Muscle of leg (tissue), 11 donors: ENCODE measurements around the gene TENT4A. TPM values are rescaled to one million over a fixed set of nuclear protein-coding genes. Genes with fewer than 3 reads are reported as not detected.

ENCODE experiments used
- DNase-seq: peaks from one replicate; pipeline ENCODE4 v3.0.0; 2013
- H3K27ac ChIP-seq: one replicate; pipeline ENCODE4 v1.5.1; 2013; ENCODE audit warnings: mild to moderate bottlenecking, low read length, control low read depth
- H3K27me3 ChIP-seq: one replicate; pipeline ENCODE4 v1.6.1; 2013; ENCODE audit warnings: low read length; ENCODE audit not compliant: control insufficient read depth, insufficient read depth
- H3K36me3 ChIP-seq: one replicate; pipeline ENCODE4 v1.6.1; 2013; ENCODE audit warnings: low read length; ENCODE audit not compliant: control insufficient read depth, insufficient read depth
- H3K4me1 ChIP-seq: one replicate; pipeline ENCODE4 v1.6.1; 2013; ENCODE audit warnings: low read length; ENCODE audit not compliant: control insufficient read depth, insufficient read depth
- H3K4me3 ChIP-seq: one replicate; pipeline ENCODE4 v1.5.1; 2013; ENCODE audit warnings: low read length, control low read depth
- H3K9me3 ChIP-seq: replicated peaks from 2 replicates; pipeline ENCODE4 v1.6.1; 2013; ENCODE audit warnings: low read depth, low read length; ENCODE audit not compliant: control insufficient read depth
- WGBS: methylation state at CpG from one replicate; pipeline ENCODE4 v1.1.5; 2013; ENCODE audit warnings: missing lambda C conversion rate; ENCODE audit not compliant: insufficient coverage; 5-methylcytosine and 5-hydroxymethylcytosine counted together
- polyA plus RNA-seq, 8 donors: library from polyadenylated mRNA; unstranded; fragments of 120-200 nt; gene quantifications; one replicate each; pipeline versions ENCODE4 v1.2.1 to v1.2.3, GENCODE V29; 2013; ENCODE audit warnings: inconsistent platforms in 1 of 8, low replicate concordance in 1 of 8; ENCODE audit not compliant: insufficient read length in 8 of 8, insufficient read depth in 1 of 8
- total RNA-seq: library from RNA; stranded (reverse); fragments of 120-200 nt; gene quantifications from one replicate; pipeline ENCODE4 v1.2.4, GENCODE V29; 2013

The TENT4A gene
- total and polyA plus RNA-seq, 9 donors = 9.0 to 22.2 (median 16.5) TPM

DNA sequence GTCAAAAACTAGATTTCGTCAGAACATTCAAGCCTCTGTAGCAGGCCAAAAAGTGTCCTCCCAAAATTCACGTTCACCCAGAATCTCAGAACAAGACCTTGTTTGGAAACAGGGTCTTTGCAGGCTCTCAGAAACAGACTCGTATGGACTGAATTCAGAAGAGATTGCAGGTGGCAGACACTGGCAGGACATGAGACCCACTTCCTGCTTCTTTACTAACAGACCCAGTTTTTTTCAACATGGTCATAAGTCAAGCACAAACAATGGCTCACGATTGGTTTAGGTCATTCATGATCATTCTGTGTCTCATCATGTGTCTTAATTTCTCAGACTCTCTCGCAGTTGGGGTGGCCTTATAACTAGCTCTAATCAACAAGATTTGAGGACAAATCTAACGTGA lies 5.4 kb upstream of the TENT4A start:
- Histone ChIP-seq H3K27me3 (peaks cover 2% of the 10 kb centered on the region), H3K4me1 (peaks cover 14% of the 10 kb centered on the region), H3K4me3 (no peak overlapping the region), H3K36me3 (no peaks in the 10 kb centered on the region), H3K27ac (no peak overlapping the region), H3K9me3 (no peaks in the 10 kb centered on the region)
- 68% methylated on average over 2 of the region's 6 CpGs for WGBS
- no peak for DNase-seq

DNA sequence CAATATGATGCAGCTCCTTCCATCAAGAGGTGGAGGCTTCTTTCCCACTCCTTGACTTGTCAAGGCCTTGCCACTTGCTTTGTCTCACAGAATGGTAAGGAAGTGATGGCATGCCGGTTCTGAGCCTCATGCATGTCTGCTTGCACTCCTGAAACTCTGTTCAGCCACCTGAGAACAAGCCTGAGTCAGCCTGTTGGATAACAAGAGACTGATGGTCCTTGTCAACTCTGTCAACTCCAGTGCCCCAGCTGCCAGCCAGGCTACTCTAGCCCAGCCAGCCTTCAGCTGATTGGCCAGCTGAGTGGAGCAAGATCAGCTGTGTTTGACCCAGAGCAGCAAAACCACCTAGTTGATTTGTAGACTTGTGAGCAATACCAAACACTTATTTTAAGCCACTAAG lies 4.4 kb upstream of the TENT4A start:
- no peaks in the 10 kb centered on the region for H3K36me3 ChIP-seq
- no peak overlapping the region for H3K27ac ChIP-seq
- no peak overlapping the region for H3K4me3 ChIP-seq
- peaks cover 2% of the 10 kb centered on the region for H3K27me3 ChIP-seq
- no peak for DNase-seq
- no peaks in the 10 kb centered on the region for H3K9me3 ChIP-seq
- no CpG with 5 or more reads among the region's 1 CpG for WGBS
- H3K4me1 ChIP-seq = peaks cover 14% of the 10 kb centered on the region

DNA sequence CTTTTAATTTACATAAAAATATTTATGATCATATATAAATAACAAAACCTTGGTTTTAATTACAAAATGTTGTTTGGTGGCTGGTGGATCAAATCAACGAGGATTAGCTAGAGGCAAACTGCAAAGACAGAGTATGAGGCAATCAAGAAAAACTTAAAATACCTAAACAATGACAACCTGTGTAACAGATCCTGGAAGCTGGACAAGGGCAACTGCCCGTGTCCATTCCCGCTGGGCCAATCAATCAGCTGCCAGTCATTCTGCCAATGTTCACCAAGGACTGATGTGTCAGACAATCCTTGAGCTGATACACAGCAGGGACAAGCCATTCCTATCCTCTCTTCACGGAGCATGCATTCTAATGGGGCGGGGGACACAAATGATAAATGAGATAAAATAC lies 3.2 kb upstream of the TENT4A start:
- no peak overlapping the region for H3K27ac ChIP-seq
- no peak overlapping the region for H3K4me3 ChIP-seq
- WGBS = 92% methylated on average over 2 of the region's 5 CpGs
- H3K4me1 ChIP-seq = peaks cover 9% of the 10 kb centered on the region
- no peaks in the 10 kb centered on the region for H3K9me3 ChIP-seq
- no peaks in the 10 kb centered on the region for H3K36me3 ChIP-seq
- DNase-seq = no peak
- H3K27me3 ChIP-seq = peaks cover 2% of the 10 kb centered on the region

DNA sequence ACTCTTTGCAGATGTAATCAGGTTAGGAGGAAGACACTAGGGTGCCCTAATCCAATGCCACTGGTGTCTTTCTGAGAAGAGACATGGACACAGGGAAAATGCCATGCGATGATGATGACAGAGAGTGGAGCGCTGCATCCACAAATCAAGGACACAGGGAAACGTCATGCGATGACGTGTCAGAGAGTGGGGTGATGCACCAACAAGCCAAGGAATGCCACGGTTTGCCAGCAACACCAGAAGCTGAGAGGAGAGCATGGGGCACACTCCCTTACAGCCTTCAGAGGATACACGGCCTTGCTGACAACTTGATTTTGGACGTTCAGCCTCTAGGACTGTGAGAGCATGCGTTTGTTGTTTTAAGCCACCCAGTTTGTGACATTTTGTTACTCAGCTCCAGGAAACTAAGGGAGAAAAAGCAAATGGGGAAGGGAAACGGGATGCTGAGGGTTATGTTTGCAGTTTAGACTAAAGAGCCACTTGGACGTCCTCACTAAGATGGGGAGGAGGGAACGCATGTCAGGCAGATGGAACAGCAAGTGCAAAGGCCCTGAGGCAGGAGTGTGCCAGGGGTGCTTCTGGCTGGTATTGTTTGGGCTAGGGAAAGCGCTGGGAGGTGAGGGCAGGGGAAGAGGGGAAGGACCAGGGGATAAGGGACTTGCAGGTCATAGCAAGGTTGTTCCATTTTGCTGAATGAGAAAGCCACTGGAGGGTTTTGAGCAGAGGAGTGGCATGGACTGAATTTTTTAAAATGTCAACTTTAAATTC lies 2.5 kb upstream of the TENT4A start:
- peaks cover 2% of the 10 kb centered on the region for H3K27me3 ChIP-seq
- H3K9me3 ChIP-seq = no peaks in the 10 kb centered on the region
- H3K36me3 ChIP-seq = no peaks in the 10 kb centered on the region
- 80% methylated on average over 13 of the region's 13 CpGs for WGBS
- peaks cover 13% of the 10 kb centered on the region for H3K4me1 ChIP-seq
- DNase-seq = no peak
- no peak overlapping the region for H3K27ac ChIP-seq
- H3K4me3 ChIP-seq = no peak overlapping the region

DNA sequence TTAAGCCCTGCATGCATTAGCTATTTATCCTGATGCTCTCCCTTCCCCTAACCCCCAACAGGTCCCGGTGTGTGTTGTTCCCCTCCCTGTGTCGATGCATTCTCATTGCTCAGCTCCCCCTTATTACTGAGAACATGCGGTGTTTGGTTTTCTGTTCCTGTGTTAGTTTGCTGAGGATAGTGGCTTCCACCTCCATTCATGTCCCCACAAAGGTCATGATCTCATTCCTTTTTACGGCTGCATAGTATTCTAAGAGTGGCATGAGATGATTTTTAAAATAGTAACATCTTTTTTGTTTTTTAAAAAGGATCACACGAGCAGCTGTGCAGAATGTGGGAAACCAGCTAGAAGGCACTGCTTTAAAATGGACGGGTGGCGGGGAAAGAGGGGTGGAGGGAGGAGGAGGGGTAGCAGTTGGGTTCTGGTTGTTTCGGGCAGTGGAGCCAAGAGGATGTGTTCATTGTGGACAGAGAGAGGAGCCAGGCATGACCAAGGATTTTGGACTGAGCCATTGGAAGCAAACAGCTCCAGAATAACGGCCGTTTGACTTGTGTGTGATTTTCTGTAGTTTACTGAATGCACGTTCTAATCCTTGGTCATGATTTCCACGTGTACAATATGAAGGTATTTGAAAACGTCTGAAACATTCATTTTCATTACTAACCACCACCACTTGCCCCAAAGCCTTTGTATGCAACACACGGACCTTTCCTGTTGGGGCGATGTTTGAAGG lies 1.7 kb upstream of the TENT4A start:
- peaks cover 2% of the 10 kb centered on the region for H3K27me3 ChIP-seq
- peak overlapping the region; percentile 97 for H3K27ac ChIP-seq
- DNase-seq = no peak
- H3K9me3 ChIP-seq = no peaks in the 10 kb centered on the region
- peaks cover 22% of the 10 kb centered on the region for H3K4me1 ChIP-seq
- peaks cover 4% of the 10 kb centered on the region for H3K36me3 ChIP-seq
- 37% methylated on average over 5 of the region's 15 CpGs for WGBS
- H3K4me3 ChIP-seq = peak overlapping the region; percentile 72

DNA sequence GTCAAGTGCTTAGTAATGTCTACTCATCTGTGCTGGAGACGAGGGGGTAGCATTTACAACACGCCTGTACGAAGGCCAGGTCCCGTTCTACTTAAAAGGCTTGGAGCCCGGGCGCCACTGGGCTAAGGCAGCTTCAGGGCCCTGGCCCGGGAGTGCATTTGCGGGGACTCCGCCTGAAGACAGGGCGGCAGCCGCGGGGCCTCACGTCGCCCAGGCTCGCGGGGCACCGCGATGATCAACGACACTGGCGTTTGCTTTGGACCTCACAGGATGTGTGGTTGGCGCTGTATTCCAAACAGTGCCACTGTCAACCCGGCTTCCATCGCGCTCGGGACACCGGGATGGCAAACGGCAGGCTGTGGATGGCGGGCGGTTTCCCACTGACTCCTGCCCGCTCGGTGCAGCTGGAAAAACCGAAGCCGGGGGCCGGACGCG lies 1.1 kb upstream of the TENT4A start:
- H3K4me1 ChIP-seq = peaks cover 27% of the 10 kb centered on the region
- peak; percentile 61 for DNase-seq
- peak overlapping the region; percentile 72 for H3K4me3 ChIP-seq
- peaks cover 2% of the 10 kb centered on the region for H3K27me3 ChIP-seq
- peak overlapping the region; percentile 97 for H3K27ac ChIP-seq
- WGBS = under 1% methylated on average over 36 of the region's 36 CpGs
- H3K36me3 ChIP-seq = peaks cover 6% of the 10 kb centered on the region
- H3K9me3 ChIP-seq = no peaks in the 10 kb centered on the region

DNA sequence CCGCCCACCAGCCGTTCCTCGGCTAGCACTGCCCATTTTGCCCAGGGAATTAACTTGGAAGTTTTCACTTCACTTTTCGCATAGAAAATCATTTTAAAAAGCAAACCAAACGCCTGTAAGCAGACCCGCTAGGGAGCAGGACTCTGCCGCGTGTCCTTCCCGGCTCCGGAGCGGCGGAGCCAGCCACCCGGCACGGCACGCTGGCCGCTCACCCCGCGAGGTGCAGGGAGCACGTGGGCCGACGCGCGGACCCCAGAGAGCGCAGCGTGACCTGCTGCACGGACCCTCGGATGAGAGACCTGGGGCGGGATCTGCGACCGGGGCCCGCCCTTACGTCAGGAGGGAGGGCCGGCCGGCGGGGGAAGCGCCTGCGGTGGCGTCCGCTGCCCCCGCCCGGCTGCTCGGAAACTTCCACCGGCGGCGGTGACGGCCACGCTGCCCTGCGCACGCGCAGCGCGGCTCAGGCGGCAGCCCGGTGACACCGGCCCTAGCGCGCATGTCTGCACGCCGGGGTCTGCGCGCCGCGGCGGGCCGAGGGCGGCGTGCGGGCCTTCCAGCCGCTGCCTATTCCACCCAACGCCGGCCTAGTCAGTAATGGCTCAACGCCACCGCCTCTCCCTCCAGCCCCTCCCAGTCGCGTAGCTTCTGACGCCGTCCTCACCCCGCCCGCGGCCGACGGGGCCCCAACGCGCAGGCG lies 507 bp upstream of the TENT4A start:
- peaks cover 2% of the 10 kb centered on the region for H3K27me3 ChIP-seq
- peaks cover 6% of the 10 kb centered on the region for H3K36me3 ChIP-seq
- peak overlapping the region; percentile 97 for H3K27ac ChIP-seq
- DNase-seq = peak; percentile 99
- under 1% methylated on average over 73 of the region's 85 CpGs for WGBS
- H3K4me3 ChIP-seq = peak overlapping the region; percentile 72
- H3K4me1 ChIP-seq = peaks cover 28% of the 10 kb centered on the region
- H3K9me3 ChIP-seq = no peaks in the 10 kb centered on the region

DNA sequence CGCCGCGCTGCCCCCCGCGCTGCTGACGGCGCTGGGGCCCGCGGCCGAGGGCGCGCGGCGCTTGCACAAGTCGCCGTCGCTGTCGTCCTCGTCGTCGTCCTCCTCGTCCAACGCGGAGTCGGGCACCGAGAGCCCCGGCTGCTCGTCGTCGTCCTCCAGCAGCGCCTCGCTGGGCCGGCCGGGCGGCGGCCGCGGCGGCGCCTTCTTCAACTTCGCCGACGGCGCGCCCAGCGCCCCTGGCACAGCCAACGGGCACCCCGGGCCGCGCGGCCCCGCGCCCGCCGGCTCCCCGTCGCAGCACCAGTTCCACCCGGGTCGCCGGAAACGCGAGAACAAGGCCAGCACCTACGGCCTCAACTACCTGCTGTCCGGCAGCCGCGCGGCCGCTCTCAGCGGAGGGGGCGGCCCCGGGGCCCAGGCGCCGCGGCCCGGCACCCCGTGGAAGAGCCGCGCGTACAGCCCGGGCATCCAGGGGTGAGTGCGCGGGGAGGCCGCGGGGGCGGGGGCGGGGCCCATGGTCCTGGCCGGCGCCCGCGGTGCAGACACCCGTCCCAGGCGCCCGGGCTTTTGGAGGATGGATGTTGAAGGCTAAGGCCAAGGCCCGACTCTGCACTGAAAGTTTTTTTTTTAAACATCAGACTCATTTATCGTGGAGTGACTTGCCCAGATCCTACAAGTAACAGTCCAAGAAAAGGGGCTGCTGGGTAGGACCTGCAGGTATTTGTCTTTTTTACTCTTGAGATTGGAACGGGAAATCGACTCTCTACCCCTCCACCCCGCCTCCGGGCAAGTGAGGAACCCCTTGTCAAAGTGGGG lies 1.2 kb downstream of the TENT4A start:
- DNase-seq = peak; percentile 48
- Histone ChIP-seq H3K9me3 (no peaks in the 10 kb centered on the region), H3K27ac (no peak overlapping the region), H3K36me3 (peaks cover 13% of the 10 kb centered on the region), H3K4me3 (peak overlapping the region; percentile 49), H3K4me1 (peaks cover 28% of the 10 kb centered on the region), H3K27me3 (peaks cover 2% of the 10 kb centered on the region)
- WGBS = under 1% methylated on average over 84 of the region's 99 CpGs

DNA sequence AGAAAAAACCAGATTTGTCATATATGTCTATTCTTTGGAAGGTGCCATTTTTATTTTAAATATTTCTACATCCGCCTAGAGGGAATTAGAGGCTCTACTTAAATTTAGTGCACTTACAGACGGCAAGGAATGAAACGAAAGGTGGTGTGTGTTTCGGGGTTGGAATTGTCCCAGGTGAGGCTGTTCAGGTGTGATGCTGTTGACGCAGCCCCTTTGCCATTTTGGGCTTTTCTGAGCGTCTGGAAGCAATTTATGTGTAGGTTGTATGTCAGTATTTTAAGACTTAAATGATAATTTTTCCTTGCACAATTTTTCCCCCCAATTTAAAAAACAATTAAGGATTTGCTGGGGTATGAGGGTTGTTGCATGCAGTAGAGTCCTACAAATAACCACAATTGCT lies 2.0 kb downstream of the TENT4A start:
- WGBS = no CpG with 5 or more reads among the region's 6 CpGs
- Histone ChIP-seq H3K36me3 (peaks cover 17% of the 10 kb centered on the region), H3K27ac (no peak overlapping the region), H3K27me3 (peaks cover 2% of the 10 kb centered on the region), H3K4me1 (peaks cover 33% of the 10 kb centered on the region), H3K4me3 (peak overlapping the region; percentile 49), H3K9me3 (no peaks in the 10 kb centered on the region)
- DNase-seq = no peak
